ENCODE data around the gene SMIM13. TPM values are rescaled to one million over a fixed set of nuclear protein-coding genes. Genes with fewer than 3 reads are reported as not detected.

SMIM13 gene
- total and polyA plus RNA-seq, 12 donors = 3.0 to 14.6 (median 11.5) TPM

- no peaks in the 10 kb centered on the region for H3K36me3 ChIP-seq
- TF ChIP-seq CTCF (IDR thresholded peaks at IDR 0.05) = no peak
- DNase-seq = no peak
- no peak for ATAC-seq
- H3K4me3 ChIP-seq = no peak overlapping the region
- H3K9me3 ChIP-seq = no peaks in the 10 kb centered on the region
- H3K27ac ChIP-seq = no peak overlapping the region
- H3K4me1 ChIP-seq = peaks cover 0 to 35% (median 11%) of the 10 kb centered on the region in 9 donors
- intact Hi-C loops (cut with DNase I) = no loop called here
- 60 to 67% methylated on average over 2 of the region's 2 CpGs for WGBS, 2 donors
- H3K27me3 ChIP-seq = no peaks in the 10 kb centered on the region
Measured at GRCh38 chr6:11121851-11122250, 28.2 kb downstream of the SMIM13 start.

GRCh38 chr6:11122380-11122779 lies 28.7 kb downstream of the SMIM13 start:
- Histone ChIP-seq H3K27ac (no peak overlapping the region), H3K27me3 (no peaks in the 10 kb centered on the region), H3K4me1 (peaks cover 0 to 36% (median 11%) of the 10 kb centered on the region in 9 donors), H3K4me3 (no peak overlapping the region), H3K9me3 (no peaks in the 10 kb centered on the region), H3K36me3 (no peaks in the 10 kb centered on the region)
- WGBS, 2 donors = 82 to 94% methylated on average over 1 of the region's 1 CpG
- no peak for TF ChIP-seq CTCF (IDR thresholded peaks at IDR 0.05)
- DNase-seq = no peak
- no peak for ATAC-seq
- intact Hi-C loops (cut with DNase I) = no loop called here

DNA sequence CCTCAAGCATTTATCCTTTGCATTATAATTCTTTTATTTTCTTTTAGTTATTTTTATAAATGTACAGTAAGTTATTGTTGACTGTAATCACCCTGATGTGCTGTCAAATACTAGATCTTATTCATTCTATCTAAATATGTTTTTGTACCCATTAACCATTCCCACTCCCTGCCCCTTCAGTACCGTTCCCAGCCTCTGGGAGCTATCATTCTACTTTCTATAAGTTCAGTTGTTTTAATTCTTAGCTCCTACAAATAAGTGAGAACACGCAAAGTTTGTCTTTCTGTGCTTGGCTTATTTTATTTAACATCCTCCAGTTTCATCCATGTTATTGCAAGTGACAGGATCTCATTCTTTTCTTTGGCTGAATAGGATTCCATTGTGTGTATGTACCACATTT lies 30.3 kb downstream of the SMIM13 start:
- Histone ChIP-seq H3K9me3 (no peaks in the 10 kb centered on the region), H3K36me3 (no peaks in the 10 kb centered on the region), H3K4me1 (peaks cover 0 to 36% (median 19%) of the 10 kb centered on the region in 9 donors), H3K27ac (no peak overlapping the region), H3K4me3 (no peak overlapping the region), H3K27me3 (no peaks in the 10 kb centered on the region)
- WGBS, 2 donors = 96 to 98% methylated on average over 2 of the region's 2 CpGs
- intact Hi-C loops (cut with DNase I) = no loop called here
- ATAC-seq (no peak), DNase-seq (no peak)
- TF ChIP-seq CTCF (IDR thresholded peaks at IDR 0.05) = no peak

DNA sequence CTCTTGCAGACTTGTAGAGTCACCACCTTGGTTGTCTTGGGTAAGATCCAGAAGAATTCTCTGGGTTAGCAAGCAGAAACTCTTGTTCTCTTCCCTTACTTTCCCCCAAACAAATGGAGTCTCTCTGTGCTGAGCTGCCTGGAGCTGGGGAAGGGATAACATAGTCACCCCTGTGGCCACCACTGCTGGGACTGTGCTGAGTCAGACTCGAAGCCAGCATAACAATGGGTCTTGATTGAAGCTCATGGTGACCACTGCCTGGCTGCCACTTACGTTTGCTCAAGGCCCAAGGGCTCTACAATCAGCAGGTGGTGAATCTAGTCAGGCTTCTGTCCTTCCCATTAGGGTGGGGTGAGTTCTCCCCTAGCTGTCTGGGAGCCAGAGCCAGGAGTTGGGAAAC lies 33.2 kb downstream of the SMIM13 start:
- Histone ChIP-seq H3K27me3 (no peaks in the 10 kb centered on the region), H3K36me3 (no peaks in the 10 kb centered on the region), H3K4me3 (no peak overlapping the region), H3K9me3 (no peaks in the 10 kb centered on the region), H3K4me1 (peaks cover 0 to 31% (median 15%) of the 10 kb centered on the region in 9 donors), H3K27ac (no peak overlapping the region)
- DNase-seq (no peak), ATAC-seq (no peak)
- intact Hi-C loops (cut with DNase I) = no loop called here
- WGBS, 2 donors = 88 to 93% methylated on average over 2 of the region's 2 CpGs
- no peak for TF ChIP-seq CTCF (IDR thresholded peaks at IDR 0.05)

All from heart right ventricle (tissue), 16 donors.